ENCODE results near the gene RAP1GAP2. TPM values are rescaled to one million over a fixed set of nuclear protein-coding genes. Genes with fewer than 3 reads are reported as not detected.

Gene RAP1GAP2
- total and polyA plus RNA-seq, 11 donors: 13.5 to 44.1 (median 34.3) TPM

GRCh38 chr17:2963332-2964027 is 167.2 kb downstream of the RAP1GAP2 start:
- intact Hi-C loops (cut with DNase I): no loop called here
- 90 to 93% (median 91%) methylated on average over 17 to 21 of the region's 21 CpGs for WGBS, 4 donors
- no peak for DNase-seq
- no peak overlapping the region for H3K27ac ChIP-seq
- no peaks in the 10 kb centered on the region for H3K9me3 ChIP-seq
- ATAC-seq: no peak
- H3K27me3 ChIP-seq: no peaks in the 10 kb centered on the region
- peaks cover 0 to 12% (median 0%) of the 10 kb centered on the region in 9 donors for H3K36me3 ChIP-seq
- peaks cover 0 to 24% (median 6%) of the 10 kb centered on the region in 12 donors for H3K4me1 ChIP-seq
- H3K4me3 ChIP-seq: no peak overlapping the region
- TF ChIP-seq POLR2A (IDR thresholded peaks at IDR 0.05): no peak
- TF ChIP-seq CTCF (IDR thresholded peaks at IDR 0.05): no peak

GRCh38 chr17:2964028-2964356 is 167.8 kb downstream of the RAP1GAP2 start:
- no peak overlapping the region for H3K27ac ChIP-seq
- H3K36me3 ChIP-seq: peaks cover 0 to 12% (median 0%) of the 10 kb centered on the region in 9 donors
- no peaks in the 10 kb centered on the region for H3K9me3 ChIP-seq
- 88 to 96% (median 94%) methylated on average over 4 to 6 of the region's 6 CpGs for whole genome bisulfite sequencing, 4 donors
- H3K4me3 ChIP-seq: no peak overlapping the region
- no peak for TF ChIP-seq POLR2A (IDR thresholded peaks at IDR 0.05)
- no peak for TF ChIP-seq CTCF (IDR thresholded peaks at IDR 0.05)
- DNase-seq (no peak), ATAC-seq (no peak)
- no peaks in the 10 kb centered on the region for H3K27me3 ChIP-seq
- peaks cover 0 to 24% (median 6%) of the 10 kb centered on the region in 12 donors for H3K4me1 ChIP-seq
- intact Hi-C loops (cut with DNase I): no loop called here

GRCh38 chr17:2964370-2964769 is 168.1 kb downstream of the RAP1GAP2 start:
- TF ChIP-seq CTCF (IDR thresholded peaks at IDR 0.05): no peak
- no peak for TF ChIP-seq POLR2A (IDR thresholded peaks at IDR 0.05)
- DNase-seq: no peak
- intact Hi-C loops (cut with DNase I): no loop called here
- Histone ChIP-seq H3K4me3 (no peak overlapping the region), H3K4me1 (peaks cover 0 to 24% (median 6%) of the 10 kb centered on the region in 12 donors), H3K27ac (no peak overlapping the region), H3K36me3 (peaks cover 0 to 12% (median 0%) of the 10 kb centered on the region in 9 donors), H3K9me3 (no peaks in the 10 kb centered on the region), H3K27me3 (no peaks in the 10 kb centered on the region)
- WGBS, 4 donors: 89 to 95% (median 90%) methylated on average over 10 of the region's 10 CpGs
- no peak for ATAC-seq

GRCh38 chr17:2964831-2965230 is 168.6 kb downstream of the RAP1GAP2 start:
- Histone ChIP-seq H3K9me3 (no peaks in the 10 kb centered on the region), H3K4me1 (peaks cover 0 to 24% (median 6%) of the 10 kb centered on the region in 12 donors), H3K27ac (no peak overlapping the region), H3K4me3 (no peak overlapping the region), H3K36me3 (peaks cover 0 to 12% (median 0%) of the 10 kb centered on the region in 9 donors), H3K27me3 (no peaks in the 10 kb centered on the region)
- intact Hi-C loops (cut with DNase I): no loop called here
- WGBS, 4 donors: 92 to 96% (median 94%) methylated on average over 11 of the region's 11 CpGs
- DNase-seq (no peak), ATAC-seq (no peak)
- no peak for TF ChIP-seq POLR2A (IDR thresholded peaks at IDR 0.05)
- no peak for TF ChIP-seq CTCF (IDR thresholded peaks at IDR 0.05)

Data from heart left ventricle (tissue), 16 donors.